Ishikawa (cell line): ENCODE measurements around the gene TANC2.

Experiments used
- CEBPB ChIP-seq: IDR thresholded peaks from 2 replicates; pipeline ENCODE4 v1.6.1; 2012
- CREB1 ChIP-seq: IDR thresholded peaks from 2 replicates; pipeline ENCODE4 v1.6.1; 2012; ENCODE audit warnings: low read depth
- EGR1 ChIP-seq: IDR thresholded peaks from 2 replicates; pipeline ENCODE4 v1.6.1; 2012
- EP300 ChIP-seq: IDR thresholded peaks from 2 replicates; pipeline ENCODE4 v1.6.1; 2012; ENCODE audit warnings: borderline replicate concordance
- FOXM1 ChIP-seq: IDR thresholded peaks from 2 replicates; pipeline ENCODE4 v1.6.1; 2012; ENCODE audit warnings: low read depth, borderline replicate concordance
- MAX ChIP-seq: IDR thresholded peaks from 2 replicates; pipeline ENCODE4 v1.6.1; 2012
- NFIC ChIP-seq: IDR thresholded peaks from 2 replicates; pipeline ENCODE4 v1.6.1; 2012
- RAD21 ChIP-seq: IDR thresholded peaks from 2 replicates; pipeline ENCODE4 v1.6.1; 2012; ENCODE audit warnings: low read depth
- REST ChIP-seq: IDR thresholded peaks from 2 replicates; pipeline ENCODE4 v1.6.1; 2012; ENCODE audit warnings: low read depth, mild to moderate bottlenecking
- TAF1 ChIP-seq: IDR thresholded peaks from 2 replicates; pipeline ENCODE4 v1.6.1; 2012; ENCODE audit warnings: low read depth, mild to moderate bottlenecking
- TCF12 ChIP-seq: IDR thresholded peaks from 2 replicates; pipeline ENCODE4 v1.6.1; 2012; ENCODE audit warnings: low read depth
- TEAD4 ChIP-seq: IDR thresholded peaks from 2 replicates; pipeline ENCODE4 v1.6.1; 2012
- USF1 ChIP-seq: IDR thresholded peaks from 2 replicates; pipeline ENCODE4 v1.6.1; 2012
- YY1 ChIP-seq: IDR thresholded peaks from 2 replicates; pipeline ENCODE4 v1.6.1; 2012; ENCODE audit warnings: low read depth
- ZBTB7A ChIP-seq: IDR thresholded peaks from 2 replicates; pipeline ENCODE4 v1.6.1; 2012; ENCODE audit warnings: low read depth

Gene TANC2

GRCh38 chr17:62965686-62966425 is at the start of gene TANC2:
TANC2 (plus strand) TSS chr17:62966235; CDS start chr17:63009560, 43,325 bp downstream.
- TF ChIP-seq TCF12, result no peak
- peak; percentile 24; the same call in 1 of the 2 replicates for TF ChIP-seq ZBTB7A
- no peak for TF ChIP-seq TAF1
- TF ChIP-seq EP300, result no peak
- no peak for TF ChIP-seq RAD21
- peak; percentile 94 for TF ChIP-seq USF1
- TF ChIP-seq TEAD4, result peak; percentile 36; the same call in 1 of the 2 replicates
- peak; percentile 95 for TF ChIP-seq MAX

- TF ChIP-seq RAD21, result no peak
- peak; percentile 79 for TF ChIP-seq CEBPB
Observed at GRCh38 chr17:62916684-62917571, 49.1 kb upstream of the TANC2 start.

- TF ChIP-seq CREB1 (no peak), CEBPB (no peak), MAX (no peak), EGR1 (no peak), EP300 (no peak), RAD21 (no peak), TEAD4 (no peak), TAF1 (no peak), TCF12 (no peak), FOXM1 (no peak), USF1 (no peak), NFIC (no peak), REST (no peak), ZBTB7A (no peak), YY1 (no peak)
Observed at GRCh38 chr17:62919388-62919787, 46.6 kb upstream of the TANC2 start.

GRCh38 chr17:62920300-62920699 is 45.7 kb upstream of the TANC2 start:
- no peak for TF ChIP-seq ZBTB7A
- TF ChIP-seq REST, result no peak
- TF ChIP-seq TCF12, result no peak
- no peak for TF ChIP-seq YY1
- TF ChIP-seq EP300, result no peak
- no peak for TF ChIP-seq RAD21
- TF ChIP-seq EGR1, result no peak
- TF ChIP-seq NFIC, result no peak
- no peak for TF ChIP-seq CEBPB
- no peak for TF ChIP-seq MAX
- no peak for TF ChIP-seq CREB1
- TF ChIP-seq USF1, result no peak
- TF ChIP-seq FOXM1, result no peak
- TF ChIP-seq TEAD4, result no peak

GRCh38 chr17:62921817-62922216 is 44.2 kb upstream of the TANC2 start:
- no peak for TF ChIP-seq CEBPB
- TF ChIP-seq TCF12, result no peak
- TF ChIP-seq EGR1, result no peak
- no peak for TF ChIP-seq TEAD4
- no peak for TF ChIP-seq NFIC
- TF ChIP-seq ZBTB7A, result no peak
- no peak for TF ChIP-seq TAF1
- no peak for TF ChIP-seq EP300
- TF ChIP-seq MAX, result no peak
- no peak for TF ChIP-seq CREB1
- no peak for TF ChIP-seq FOXM1
- no peak for TF ChIP-seq USF1
- TF ChIP-seq REST, result no peak
- TF ChIP-seq YY1, result no peak
- TF ChIP-seq RAD21, result no peak
